NB4 (cell line): Measurements from ENCODE around the gene MISP.

Source experiments
- DNase-seq: peaks from one replicate; pipeline ENCODE4 v3.0.0; 2010; ENCODE audit warnings: low read depth
- H3K4me3 ChIP-seq: one replicate; pipeline ENCODE4 v1.5.1; 2011; ENCODE audit warnings: mild to moderate bottlenecking, low read depth, low read length, moderate library complexity
- CTCF ChIP-seq: IDR thresholded peaks from one replicate; pipeline ENCODE4 v1.5.1; 2012; ENCODE audit warnings: low read depth, low read length
- MAX ChIP-seq: IDR thresholded peaks from 2 replicates; pipeline ENCODE4 v1.6.1; 2011; ENCODE audit warnings: low read depth, low read length
- MYC ChIP-seq: IDR thresholded peaks from 2 replicates; pipeline ENCODE4 v1.6.1; 2011; ENCODE audit warnings: low read depth, low read length
- POLR2A ChIP-seq: IDR thresholded peaks from 2 replicates; pipeline ENCODE4 v1.6.1; 2011; ENCODE audit warnings: mild to moderate bottlenecking; ENCODE audit not compliant: insufficient read length; ENCODE audit errors: extremely low read depth

MISP gene

GRCh38 chr19:765179-765738 is 14.3 kb downstream of the MISP start:
- no peak for DNase-seq
- TF ChIP-seq POLR2A: no peak
- no peak for TF ChIP-seq CTCF
- no peak for TF ChIP-seq MYC
- no peak for TF ChIP-seq MAX

GRCh38 chr19:768424-768823 is 17.5 kb downstream of the MISP start:
- no peak for DNase-seq
- no peak overlapping the region for H3K4me3 ChIP-seq
- TF ChIP-seq POLR2A (no peak), MAX (no peak), MYC (no peak), CTCF (no peak)

More at GRCh38 chr19:765179-765738, 14.3 kb downstream of the MISP start:
- H3K4me3 ChIP-seq: no peak overlapping the region

- TF ChIP-seq CTCF (no peak), MAX (no peak), POLR2A (no peak), MYC (no peak)
- DNase-seq: no peak
- no peak overlapping the region for H3K4me3 ChIP-seq
These were observed 18.7 kb downstream of the MISP start for GRCh38 chr19:769616-770015.

GRCh38 chr19:771332-771785 is 20.4 kb downstream of the MISP start:
- DNase-seq: peak; percentile 71
- TF ChIP-seq MAX: no peak
- peak; percentile 51 for TF ChIP-seq CTCF
- TF ChIP-seq POLR2A: no peak
- no peak for TF ChIP-seq MYC
- no peak overlapping the region for H3K4me3 ChIP-seq

GRCh38 chr19:772063-772462 is 21.2 kb downstream of the MISP start:
- TF ChIP-seq MAX: no peak
- TF ChIP-seq CTCF: no peak
- no peak for TF ChIP-seq POLR2A
- no peak for TF ChIP-seq MYC
- H3K4me3 ChIP-seq: no peak overlapping the region
- DNase-seq: no peak
